ENCODE measurements around the gene FAM114A2. TPM values are rescaled to one million over a fixed set of nuclear protein-coding genes. Genes with fewer than 3 reads are reported as not detected.

The FAM114A2 gene
- total RNA-seq, 1 experiment from 2014 or later, result 12.9 TPM

GRCh38 chr5:153960269-153961215 is 78.2 kb downstream of the FAM114A2 start:
- Histone ChIP-seq H3K4me1 (ENCODE audit: insufficient read depth, low read length) (no peaks in the 10 kb centered on the region), H3K27ac (ENCODE audit: low read length) (no peak overlapping the region), H3K4me3 (ENCODE audit: low read length) (no peak overlapping the region), H4K20me1 (ENCODE audit: low read length) (no peaks in the 10 kb centered on the region), H2AFZ (ENCODE audit: low read length) (no peak overlapping the region), H3K27me3 (ENCODE audit: low read length) (no peaks in the 10 kb centered on the region), H3K4me2 (ENCODE audit: low read length) (no peak overlapping the region), H3K79me2 (ENCODE audit: low read length) (no peaks in the 10 kb centered on the region), H3K9ac (ENCODE audit: low read length) (no peak overlapping the region), H3K9me2 (replicated peaks; ENCODE audit: low read length) (no peaks in the 10 kb centered on the region), H3K36me3 (ENCODE audit: low read depth, low read length) (no peaks in the 10 kb centered on the region), H3K9me3 (ENCODE audit: low read length) (no peaks in the 10 kb centered on the region), H3F3A (ENCODE audit: low read length, unreplicated experiment) (no peaks in the 10 kb centered on the region)
- DNase-seq (no peak), ATAC-seq (no peak)
- CTCF ChIA-PET, result no interaction called here
- TF ChIP-seq CTCF (conservative IDR thresholded peaks at IDR 0.05; ENCODE audit: low read depth, low read length), result no peak
- TF ChIP-seq EZH2 (IDR thresholded peaks at IDR 0.05; ENCODE audit: low read length, unreplicated experiment), result no peak
- no peak for TF ChIP-seq EZH2phosphoT487 (IDR thresholded peaks at IDR 0.05; ENCODE audit: borderline replicate concordance, low read length)
- POLR2A ChIA-PET (ENCODE audit: unreplicated experiment), result no interaction called here
- BruUV-seq (replicated peaks), result no TSS peak
- intact Hi-C loops (cut with micrococcal nuclease), result no loop called here

GRCh38 chr5:153959134-153959957 is 79.4 kb downstream of the FAM114A2 start:
- Histone ChIP-seq H2AFZ (ENCODE audit: low read length) (no peak overlapping the region), H3K9ac (ENCODE audit: low read length) (no peak overlapping the region)
- no peak for ATAC-seq

GRCh38 chr5:153957205-153957604 is 81.5 kb downstream of the FAM114A2 start:
- Histone ChIP-seq H3K9me3 (ENCODE audit: low read length) (no peaks in the 10 kb centered on the region), H3K9me2 (replicated peaks; ENCODE audit: low read length) (no peaks in the 10 kb centered on the region), H2AFZ (ENCODE audit: low read length) (no peak overlapping the region), H3K36me3 (ENCODE audit: low read depth, low read length) (no peaks in the 10 kb centered on the region), H3F3A (ENCODE audit: low read length, unreplicated experiment) (no peaks in the 10 kb centered on the region), H3K9ac (ENCODE audit: low read length) (no peak overlapping the region), H4K20me1 (ENCODE audit: low read length) (no peaks in the 10 kb centered on the region), H3K27me3 (ENCODE audit: low read length) (no peaks in the 10 kb centered on the region), H3K79me2 (ENCODE audit: low read length) (no peaks in the 10 kb centered on the region), H3K4me1 (ENCODE audit: insufficient read depth, low read length) (no peaks in the 10 kb centered on the region), H3K4me3 (ENCODE audit: low read length) (no peak overlapping the region), H3K27ac (ENCODE audit: low read length) (no peak overlapping the region), H3K4me2 (ENCODE audit: low read length) (no peak overlapping the region)
- ChIA-PET POLR2A (ENCODE audit: unreplicated experiment) (no interaction called here), CTCF (no interaction called here)
- intact Hi-C loops (cut with micrococcal nuclease), result no loop called here
- DNase-seq, result no peak
- BruUV-seq (replicated peaks), result no TSS peak
- no peak for ATAC-seq
- no peak for TF ChIP-seq CTCF (conservative IDR thresholded peaks at IDR 0.05; ENCODE audit: low read depth, low read length)
- TF ChIP-seq EZH2 (IDR thresholded peaks at IDR 0.05; ENCODE audit: low read length, unreplicated experiment), result no peak
- TF ChIP-seq EZH2phosphoT487 (IDR thresholded peaks at IDR 0.05; ENCODE audit: borderline replicate concordance, low read length), result no peak

More at GRCh38 chr5:153959134-153959957, 79.4 kb downstream of the FAM114A2 start:
- H3K4me2 ChIP-seq (ENCODE audit: low read length), result no peak overlapping the region
- H3K36me3 ChIP-seq (ENCODE audit: low read depth, low read length), result no peaks in the 10 kb centered on the region
- TF ChIP-seq EZH2phosphoT487 (IDR thresholded peaks at IDR 0.05; ENCODE audit: borderline replicate concordance, low read length), result no peak
- no peak for TF ChIP-seq EZH2 (IDR thresholded peaks at IDR 0.05; ENCODE audit: low read length, unreplicated experiment)
- no peak overlapping the region for H3K4me3 ChIP-seq (ENCODE audit: low read length)
- no TSS peak for BruUV-seq (replicated peaks)
- no peaks in the 10 kb centered on the region for H3K9me3 ChIP-seq (ENCODE audit: low read length)
- no peaks in the 10 kb centered on the region for H3K79me2 ChIP-seq (ENCODE audit: low read length)
- ChIA-PET POLR2A (ENCODE audit: unreplicated experiment) (no interaction called here), CTCF (no interaction called here)
- no peaks in the 10 kb centered on the region for H3K4me1 ChIP-seq (ENCODE audit: insufficient read depth, low read length)
- no peak for DNase-seq
- no peak overlapping the region for H3K27ac ChIP-seq (ENCODE audit: low read length)
- intact Hi-C loops (cut with micrococcal nuclease), result no loop called here
- H4K20me1 ChIP-seq (ENCODE audit: low read length), result no peaks in the 10 kb centered on the region
- H3F3A ChIP-seq (ENCODE audit: low read length, unreplicated experiment), result no peaks in the 10 kb centered on the region
- no peaks in the 10 kb centered on the region for H3K9me2 ChIP-seq (replicated peaks; ENCODE audit: low read length)
- H3K27me3 ChIP-seq (ENCODE audit: low read length), result no peaks in the 10 kb centered on the region

Measured in PC-3 (cell line).